ENCODE data around the gene TKTL1.

- no peak for TF ChIP-seq CREB1 (IDR thresholded peaks at IDR 0.05)
- no peak for TF ChIP-seq POLR2A (IDR thresholded peaks at IDR 0.05; ENCODE audit: control extremely low read depth in 1 of 2, low read depth in 2 of 2, low read length in 2 of 2)
- TF ChIP-seq CTCF (IDR thresholded peaks at IDR 0.05; ENCODE audit: control extremely low read depth in 1 of 3, insufficient read depth in 1 of 3, low read depth in 1 of 3, low read length in 3 of 3), result no peak
- TF ChIP-seq HDAC6 (IDR thresholded peaks at IDR 0.05; ENCODE audit: low read depth, low read length), result no peak
- no peak for TF ChIP-seq SP4 (IDR thresholded peaks at IDR 0.05; ENCODE audit: low read length)
- TF ChIP-seq, protein P1, sequence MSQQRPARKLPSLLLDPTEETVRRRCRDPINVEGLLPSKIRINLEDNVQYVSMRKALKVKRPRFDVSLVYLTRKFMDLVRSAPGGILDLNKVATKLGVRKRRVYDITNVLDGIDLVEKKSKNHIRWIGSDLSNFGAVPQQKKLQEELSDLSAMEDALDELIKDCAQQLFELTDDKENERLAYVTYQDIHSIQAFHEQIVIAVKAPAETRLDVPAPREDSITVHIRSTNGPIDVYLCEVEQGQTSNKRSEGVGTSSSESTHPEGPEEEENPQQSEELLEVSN (IDR thresholded peaks at IDR 0.05), result no peak
- TF ChIP-seq YY1 (IDR thresholded peaks at IDR 0.05; ENCODE audit: low read depth, low read length), result no peak
- no peak for TF ChIP-seq EZH2 (IDR thresholded peaks at IDR 0.05; ENCODE audit: low read depth, low read length, severe bottlenecking)
- TF ChIP-seq, protein P2, sequence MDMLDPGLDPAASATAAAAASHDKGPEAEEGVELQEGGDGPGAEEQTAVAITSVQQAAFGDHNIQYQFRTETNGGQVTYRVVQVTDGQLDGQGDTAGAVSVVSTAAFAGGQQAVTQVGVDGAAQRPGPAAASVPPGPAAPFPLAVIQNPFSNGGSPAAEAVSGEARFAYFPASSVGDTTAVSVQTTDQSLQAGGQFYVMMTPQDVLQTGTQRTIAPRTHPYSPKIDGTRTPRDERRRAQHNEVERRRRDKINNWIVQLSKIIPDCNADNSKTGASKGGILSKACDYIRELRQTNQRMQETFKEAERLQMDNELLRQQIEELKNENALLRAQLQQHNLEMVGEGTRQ (IDR thresholded peaks at IDR 0.05; ENCODE audit: low read length), result no peak
- no peak for TF ChIP-seq CBX5 (IDR thresholded peaks at IDR 0.05; ENCODE audit: low read depth, low read length)
- no peak for TF ChIP-seq POLR2AphosphoS5 (IDR thresholded peaks at IDR 0.05; ENCODE audit: low read depth, low read length)
- no peak for TF ChIP-seq ATF2 (IDR thresholded peaks at IDR 0.05; ENCODE audit: low read length)
Observed at GRCh38 chrX:154372612-154373022, 77.0 kb downstream of the TKTL1 start.
